HepG2 (cell line): ENCODE results near the gene SPACDR.
"Not testable (repeated sequence)": the region's sequence is repeated elsewhere in the genome, so short reads cannot be mapped to it uniquely, and the experiment has no call there.

Experiments
- SIN3A ChIP-seq: IDR thresholded peaks from 2 replicates; pipeline ENCODE4 v1.6.1; 2011; ENCODE audit warnings: low read depth, mild to moderate bottlenecking, control low read depth, low read length, borderline replicate concordance
- SOX6 ChIP-seq, 2 experiments: fragments of 450-650 bp in 1 of 2; sonication (generic) in 1 of 2; formaldehyde crosslinking in 1 of 2; IDR thresholded peaks; 2 replicates each; pipeline versions ENCODE4 v1.4.0 to v1.6.1; 2017 to 2020; ENCODE audit warnings: antibody characterized with exemption in 1 of 2, mild to moderate bottlenecking in 1 of 2, missing genetic modification reagents in 1 of 2
- ZFY ChIP-seq: sonication (generic); formaldehyde crosslinking; IDR thresholded peaks from 2 replicates; pipeline ENCODE4 v1.4.0; 2020; ENCODE audit warnings: missing genetic modification reagents
- TF ChIP-seq, protein P1 (sequence below): sonication (generic); formaldehyde crosslinking; IDR thresholded peaks from 2 replicates; pipeline ENCODE4 v1.5.0; 2020; ENCODE audit warnings: mild to moderate bottlenecking, missing genetic modification reagents, moderate library complexity

DNA sequence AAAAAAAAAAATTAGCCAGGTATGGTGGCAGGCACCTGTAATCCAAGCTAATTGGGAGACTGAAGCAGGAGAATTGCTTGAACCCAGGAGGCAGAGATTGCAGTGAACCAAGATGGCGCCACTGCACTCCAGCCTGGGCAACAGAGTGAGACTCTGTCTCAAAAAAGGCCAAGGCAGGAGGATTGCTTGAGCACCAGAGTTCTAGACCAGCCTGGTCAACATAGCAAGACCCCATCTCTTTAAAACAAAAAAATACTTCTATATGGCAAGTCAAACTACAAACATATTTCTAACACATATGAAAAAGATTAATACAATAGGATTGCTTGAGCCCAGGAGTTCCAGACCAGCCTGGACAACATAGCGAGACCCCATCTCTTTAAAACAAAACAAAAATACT, 36.7 kb upstream of the SPACDR start:
- not testable (repeated sequence) for TF ChIP-seq SIN3A; ZFY (CRISPR knock-in tag); SOX6 (IDR thresholded peaks at IDR 0.05); SOX6 (CRISPR knock-in tag; IDR thresholded peaks at IDR 0.05)
- TF ChIP-seq, protein P1, sequence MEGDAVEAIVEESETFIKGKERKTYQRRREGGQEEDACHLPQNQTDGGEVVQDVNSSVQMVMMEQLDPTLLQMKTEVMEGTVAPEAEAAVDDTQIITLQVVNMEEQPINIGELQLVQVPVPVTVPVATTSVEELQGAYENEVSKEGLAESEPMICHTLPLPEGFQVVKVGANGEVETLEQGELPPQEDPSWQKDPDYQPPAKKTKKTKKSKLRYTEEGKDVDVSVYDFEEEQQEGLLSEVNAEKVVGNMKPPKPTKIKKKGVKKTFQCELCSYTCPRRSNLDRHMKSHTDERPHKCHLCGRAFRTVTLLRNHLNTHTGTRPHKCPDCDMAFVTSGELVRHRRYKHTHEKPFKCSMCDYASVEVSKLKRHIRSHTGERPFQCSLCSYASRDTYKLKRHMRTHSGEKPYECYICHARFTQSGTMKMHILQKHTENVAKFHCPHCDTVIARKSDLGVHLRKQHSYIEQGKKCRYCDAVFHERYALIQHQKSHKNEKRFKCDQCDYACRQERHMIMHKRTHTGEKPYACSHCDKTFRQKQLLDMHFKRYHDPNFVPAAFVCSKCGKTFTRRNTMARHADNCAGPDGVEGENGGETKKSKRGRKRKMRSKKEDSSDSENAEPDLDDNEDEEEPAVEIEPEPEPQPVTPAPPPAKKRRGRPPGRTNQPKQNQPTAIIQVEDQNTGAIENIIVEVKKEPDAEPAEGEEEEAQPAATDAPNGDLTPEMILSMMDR (CRISPR knock-in tag), result not testable (repeated sequence)
